Measurements from ENCODE around the gene OSTF1. TPM values are rescaled to one million over a fixed set of nuclear protein-coding genes. Genes with fewer than 3 reads are reported as not detected.
A peak's percentile ranks its signal among the peaks of the same experiment; 100 is the strongest.

OSTF1 gene
- 15.6 and 22.8 TPM in 2 replicates for total RNA-seq (2014; rRNA removed; shearing (Covaris generic))
- polyA plus RNA-seq (2016; fragmentation: Nextera tagmentation; extraction: Ambion mirVana) = 20.9 and 24.0 TPM in 2 replicates
- long read RNA-seq, transcript OSTF1-201 (10 exons, 1,319 nt) = major isoform, 9 of 11 reads
- long read RNA-seq, partial matches to known transcripts = 0 of 11 reads
- long read RNA-seq, other reads (novel, unspliced or antisense) = 2 of 11 reads

- H3K36me3 ChIP-seq (ENCODE audit: insufficient read depth) = no peaks in the 10 kb centered on the region
- H3K36me3 Mint-ChIP-seq (ENCODE audit: low read depth) = no peaks in the 10 kb centered on the region; the same call in 2 of the 3 replicates
- peak within 1 kb of the TSS; percentile 94 for H3K4me3 Mint-ChIP-seq
- H3K9me3 Mint-ChIP-seq = no peaks in the 10 kb centered on the region; the same call in 2 of the 3 replicates
- peaks cover 5% of the 10 kb centered on the region; the same call in 1 of the 2 replicates for H3K27me3 ChIP-seq (ENCODE audit: insufficient read depth)
- H3K27ac ChIP-seq (ENCODE audit: low read depth) = peak within 1 kb of the TSS; percentile 91
- DNase-seq (ENCODE audit: low spot score) (peak; percentile 97), ATAC-seq (peak; percentile 87)
- no peaks in the 10 kb centered on the region for H3K9me2 ChIP-seq (ENCODE audit: insufficient read depth)
- H3K4me1 ChIP-seq (ENCODE audit: insufficient read depth) = peaks cover 37% of the 10 kb centered on the region
- 0 out of 2 replicates have a peak, but pooled peaks cover 7% of the 10 kb centered on the region for H4K20me1 ChIP-seq (replicated peaks; ENCODE audit: insufficient read depth)
- peak within 1 kb of the TSS; percentile 68 for H3K4me3 ChIP-seq
- peak within 1 kb of the TSS; percentile 95 for H2AFZ ChIP-seq
- H3K27me3 Mint-ChIP-seq (ENCODE audit: insufficient read depth, low read depth, poor library complexity) = peaks cover 8% of the 10 kb centered on the region
- H3K27ac Mint-ChIP-seq = peak within 1 kb of the TSS; percentile 96
- peak within 1 kb of the TSS; percentile 92 for H3K4me2 ChIP-seq
- no peaks in the 10 kb centered on the region for H3F3A ChIP-seq (replicated peaks; ENCODE audit: low read depth)
- TF ChIP-seq ETS1 (IDR thresholded peaks at IDR 0.05) (no peak), CREB1 (CRISPR knock-in tag; IDR thresholded peaks at IDR 0.05; ENCODE audit: low read depth) (peak; percentile 1; the same call in 1 of the 2 replicates), POLR2AphosphoS5 (IDR thresholded peaks at IDR 0.05; ENCODE audit: low read depth) (peak; percentile 61), ZNF114 (CRISPR knock-in tag; IDR thresholded peaks at IDR 0.05) (no peak), JUNB (IDR thresholded peaks at IDR 0.05; ENCODE audit: unreplicated experiment) (no peak), EZH2 (IDR thresholded peaks at IDR 0.05; ENCODE audit: low read depth, unreplicated experiment) (no peak)
- H3K79me2 ChIP-seq (replicated peaks; ENCODE audit: insufficient read depth) = peaks cover 25% of the 10 kb centered on the region
- H3K4me1 Mint-ChIP-seq = peaks cover 37% of the 10 kb centered on the region
Observed at GRCh38 chr9:75087824-75088645, at the start of gene OSTF1, which contains the start of gene NMRK1. TSS of gene OSTF1 (plus strand) at chr9:75088514. CDS start at chr9:75088693, 179 bp downstream. TSS of gene NMRK1 (minus strand) at chr9:75088155. CDS start at chr9:75083115, 5,040 bp downstream.

- H3K36me3 ChIP-seq (ENCODE audit: insufficient read depth) = no peaks in the 10 kb centered on the region
- H3K27ac ChIP-seq (ENCODE audit: low read depth) = no peak overlapping the region
- no peaks in the 10 kb centered on the region for H3F3A ChIP-seq (replicated peaks; ENCODE audit: low read depth)
- Mint-ChIP-seq H3K4me3 (no peak overlapping the region), H3K27me3 (ENCODE audit: insufficient read depth, low read depth, poor library complexity) (peaks cover 3% of the 10 kb centered on the region), H3K27ac (no peak overlapping the region), H3K4me1 (peaks cover 5% of the 10 kb centered on the region; the same call in 2 of the 3 replicates), H3K9me3 (no peaks in the 10 kb centered on the region), H3K36me3 (ENCODE audit: low read depth) (no peaks in the 10 kb centered on the region; the same call in 2 of the 3 replicates)
- H3K4me2 ChIP-seq = no peak overlapping the region
- ATAC-seq = no peak
- no peaks in the 10 kb centered on the region for H3K9me2 ChIP-seq (ENCODE audit: insufficient read depth)
- H3K79me2 ChIP-seq (replicated peaks; ENCODE audit: insufficient read depth) = no peaks in the 10 kb centered on the region
- H3K4me1 ChIP-seq (ENCODE audit: insufficient read depth) = no peaks in the 10 kb centered on the region; the same call in 1 of the 2 replicates
- H2AFZ ChIP-seq = 0 out of 2 replicates have a peak overlapping the region, but pooled peaks have one; percentile 43
- no peak for DNase-seq (ENCODE audit: low spot score)
- no peak overlapping the region for H3K4me3 ChIP-seq
- no peaks in the 10 kb centered on the region for H4K20me1 ChIP-seq (replicated peaks; ENCODE audit: insufficient read depth)
- no peaks in the 10 kb centered on the region for H3K27me3 ChIP-seq (ENCODE audit: insufficient read depth)
- TF ChIP-seq ETS1 (IDR thresholded peaks at IDR 0.05) = no peak
- TF ChIP-seq REST (IDR thresholded peaks at IDR 0.05; ENCODE audit: unreplicated experiment) = no peak
- no peak for TF ChIP-seq CTCF (conservative IDR thresholded peaks at IDR 0.05; ENCODE audit: low read depth in 2 of 2)
- TF ChIP-seq STAT1 (IDR thresholded peaks at IDR 0.05; ENCODE audit: unreplicated experiment) = no peak
- no peak for TF ChIP-seq POLR2AphosphoS5 (IDR thresholded peaks at IDR 0.05; ENCODE audit: low read depth)
- no peak for TF ChIP-seq JUNB (IDR thresholded peaks at IDR 0.05; ENCODE audit: unreplicated experiment)
- no peak for TF ChIP-seq ZNF331 (CRISPR knock-in tag; IDR thresholded peaks at IDR 0.05; ENCODE audit: low read depth)
- no peak for TF ChIP-seq NANOG (IDR thresholded peaks at IDR 0.05; ENCODE audit: borderline replicate concordance)
- TF ChIP-seq EZH2phosphoT487 (IDR thresholded peaks at IDR 0.05; ENCODE audit: unreplicated experiment) = no peak
- no peak for TF ChIP-seq EZH2 (IDR thresholded peaks at IDR 0.05; ENCODE audit: low read depth, unreplicated experiment)
- no peak for TF ChIP-seq CREB1 (CRISPR knock-in tag; IDR thresholded peaks at IDR 0.05; ENCODE audit: low read depth)
- TF ChIP-seq ZNF114 (CRISPR knock-in tag; IDR thresholded peaks at IDR 0.05) = no peak
Observed at GRCh38 chr9:75039009-75039408, 49.3 kb upstream of the OSTF1 start.
